Activated T-cell treated with anti-CD3 and anti-CD28 coated beads, Interleukin-2, amount 50 U/mL, for 4 hours (primary cell): ENCODE results near the gene DENND1A. TPM values are rescaled to one million over a fixed set of nuclear protein-coding genes. Genes with fewer than 3 reads are reported as not detected.
"Not testable (repeated sequence)": the region's sequence is repeated elsewhere in the genome, so short reads cannot be mapped to it uniquely, and the experiment has no call there.

Experiments used
- ATAC-seq, 2 donors: fragments of 200-7000 bp; cut with Tn5 transposase; one replicate each; pipeline ENCODE4 v1.10.0; 2021
- DNase-seq: peaks from one replicate; pipeline ENCODE4 v3.0.0-alpha.2; 2020
- H3K27me3 Mint-ChIP-seq: one replicate; pipeline ENCODE4 v1.8.0; 2021; ENCODE audit warnings: low read depth, mixed read lengths
- H3K36me3 Mint-ChIP-seq: one replicate; pipeline ENCODE4 v1.8.0; 2022; ENCODE audit warnings: mixed read lengths; ENCODE audit not compliant: insufficient read depth
- H3K4me1 Mint-ChIP-seq: one replicate; pipeline ENCODE4 v1.8.0; 2021; ENCODE audit warnings: low read depth, mixed read lengths
- H3K4me3 Mint-ChIP-seq: one replicate; pipeline ENCODE4 v1.8.0; 2021; ENCODE audit warnings: mild to moderate bottlenecking, moderate library complexity, mixed read lengths
- H3K9me3 Mint-ChIP-seq: one replicate; pipeline ENCODE4 v1.8.0; 2021; ENCODE audit warnings: mixed read lengths
- total RNA-seq, 3 donors: library from RNA; stranded (reverse); gene quantifications; one replicate each; pipeline ENCODE4 v1.2.1, GENCODE V29; 2021

Gene DENND1A
- total RNA-seq, 3 donors from 2014 or later = 15.5 to 21.7 (median 16.9) TPM

- no peak for ATAC-seq
- DNase-seq = no peak
Measured at GRCh38 chr9:123816817-123817472, 113.0 kb downstream of the DENND1A start.

GRCh38 chr9:123815856-123816255 lies 114.1 kb downstream of the DENND1A start:
- not testable (repeated sequence) for ATAC-seq, H3K4me3 Mint-ChIP-seq, H3K9me3 Mint-ChIP-seq, H3K36me3 Mint-ChIP-seq, H3K4me1 Mint-ChIP-seq, DNase-seq, H3K27me3 Mint-ChIP-seq

More at GRCh38 chr9:123816817-123817472, 113.0 kb downstream of the DENND1A start:
- Mint-ChIP-seq H3K27me3 (no peaks in the 10 kb centered on the region), H3K36me3 (peaks cover 2% of the 10 kb centered on the region), H3K9me3 (no peaks in the 10 kb centered on the region), H3K4me1 (no peaks in the 10 kb centered on the region), H3K4me3 (no peak overlapping the region)

GRCh38 chr9:123814496-123814895 lies 115.4 kb downstream of the DENND1A start:
- ATAC-seq (no peak), DNase-seq (no peak)
- no peak overlapping the region for H3K4me3 Mint-ChIP-seq
- H3K4me1 Mint-ChIP-seq = no peaks in the 10 kb centered on the region
- no peaks in the 10 kb centered on the region for H3K27me3 Mint-ChIP-seq
- H3K36me3 Mint-ChIP-seq = peaks cover 2% of the 10 kb centered on the region
- H3K9me3 Mint-ChIP-seq = no peaks in the 10 kb centered on the region

- H3K36me3 Mint-ChIP-seq = peaks cover 2% of the 10 kb centered on the region
- no peak overlapping the region for H3K4me3 Mint-ChIP-seq
- no peaks in the 10 kb centered on the region for H3K9me3 Mint-ChIP-seq
- no peaks in the 10 kb centered on the region for H3K4me1 Mint-ChIP-seq
- DNase-seq (no peak), ATAC-seq (no peak)
- no peaks in the 10 kb centered on the region for H3K27me3 Mint-ChIP-seq
Measured at GRCh38 chr9:123812984-123813383, 116.9 kb downstream of the DENND1A start.

- Mint-ChIP-seq H3K4me3 (no peak overlapping the region), H3K27me3 (no peaks in the 10 kb centered on the region), H3K9me3 (no peaks in the 10 kb centered on the region), H3K4me1 (no peaks in the 10 kb centered on the region), H3K36me3 (no peaks in the 10 kb centered on the region)
- ATAC-seq = no peak
- DNase-seq = no peak
Measured at GRCh38 chr9:123807251-123807650, 122.7 kb downstream of the DENND1A start.

GRCh38 chr9:123806829-123807228 lies 123.1 kb downstream of the DENND1A start:
- Mint-ChIP-seq H3K9me3 (no peaks in the 10 kb centered on the region), H3K4me3 (no peak overlapping the region), H3K4me1 (no peaks in the 10 kb centered on the region), H3K27me3 (no peaks in the 10 kb centered on the region), H3K36me3 (no peaks in the 10 kb centered on the region)
- ATAC-seq (no peak), DNase-seq (no peak)

GRCh38 chr9:123798195-123798594 lies 131.7 kb downstream of the DENND1A start:
- no peaks in the 10 kb centered on the region for H3K9me3 Mint-ChIP-seq
- H3K4me1 Mint-ChIP-seq = peaks cover 8% of the 10 kb centered on the region
- ATAC-seq (no peak), DNase-seq (no peak)
- no peaks in the 10 kb centered on the region for H3K27me3 Mint-ChIP-seq
- peaks cover 2% of the 10 kb centered on the region for H3K36me3 Mint-ChIP-seq
- H3K4me3 Mint-ChIP-seq = no peak overlapping the region

- peaks cover 8% of the 10 kb centered on the region for H3K4me1 Mint-ChIP-seq
- DNase-seq (no peak), ATAC-seq (no peak)
- no peak overlapping the region for H3K4me3 Mint-ChIP-seq
- H3K36me3 Mint-ChIP-seq = peaks cover 9% of the 10 kb centered on the region
- H3K9me3 Mint-ChIP-seq = no peaks in the 10 kb centered on the region
- no peaks in the 10 kb centered on the region for H3K27me3 Mint-ChIP-seq
Measured at GRCh38 chr9:123796618-123797484, 133.1 kb downstream of the DENND1A start.

GRCh38 chr9:123796094-123796493 lies 133.8 kb downstream of the DENND1A start:
- DNase-seq = no peak
- H3K9me3 Mint-ChIP-seq = no peaks in the 10 kb centered on the region
- no peak for ATAC-seq

GRCh38 chr9:123795336-123795735 lies 134.6 kb downstream of the DENND1A start:
- no peak overlapping the region for H3K4me3 Mint-ChIP-seq
- ATAC-seq (no peak), DNase-seq (no peak)
- H3K9me3 Mint-ChIP-seq = no peaks in the 10 kb centered on the region
- peaks cover 8% of the 10 kb centered on the region for H3K4me1 Mint-ChIP-seq
- H3K36me3 Mint-ChIP-seq = peaks cover 10% of the 10 kb centered on the region
- no peaks in the 10 kb centered on the region for H3K27me3 Mint-ChIP-seq

More at GRCh38 chr9:123796094-123796493, 133.8 kb downstream of the DENND1A start:
- no peaks in the 10 kb centered on the region for H3K27me3 Mint-ChIP-seq
- peaks cover 10% of the 10 kb centered on the region for H3K36me3 Mint-ChIP-seq
- H3K4me3 Mint-ChIP-seq = no peak overlapping the region
- H3K4me1 Mint-ChIP-seq = peaks cover 8% of the 10 kb centered on the region

GRCh38 chr9:123792501-123792900 lies 137.4 kb downstream of the DENND1A start:
- Mint-ChIP-seq H3K9me3 (no peaks in the 10 kb centered on the region), H3K4me1 (peaks cover 8% of the 10 kb centered on the region), H3K36me3 (peaks cover 17% of the 10 kb centered on the region), H3K27me3 (no peaks in the 10 kb centered on the region), H3K4me3 (no peak overlapping the region)
- no peak for ATAC-seq
- no peak for DNase-seq

- Mint-ChIP-seq H3K9me3 (no peaks in the 10 kb centered on the region), H3K4me1 (no peaks in the 10 kb centered on the region)
- no peak for DNase-seq
Measured at GRCh38 chr9:123789554-123790292, 140.2 kb downstream of the DENND1A start.

GRCh38 chr9:123787416-123787815 lies 142.5 kb downstream of the DENND1A start:
- Mint-ChIP-seq H3K4me1 (no peaks in the 10 kb centered on the region), H3K36me3 (peaks cover 19% of the 10 kb centered on the region), H3K4me3 (no peak overlapping the region), H3K27me3 (no peaks in the 10 kb centered on the region), H3K9me3 (no peaks in the 10 kb centered on the region)
- ATAC-seq (no peak), DNase-seq (no peak)

More at GRCh38 chr9:123789554-123790292, 140.2 kb downstream of the DENND1A start:
- peaks cover 17% of the 10 kb centered on the region for H3K36me3 Mint-ChIP-seq
- H3K27me3 Mint-ChIP-seq = no peaks in the 10 kb centered on the region
- no peak overlapping the region for H3K4me3 Mint-ChIP-seq
- ATAC-seq = no peak

GRCh38 chr9:123784518-123784917 lies 145.4 kb downstream of the DENND1A start:
- H3K9me3 Mint-ChIP-seq = no peaks in the 10 kb centered on the region
- peaks cover 12% of the 10 kb centered on the region for H3K36me3 Mint-ChIP-seq
- no peaks in the 10 kb centered on the region for H3K4me1 Mint-ChIP-seq
- DNase-seq = no peak
- H3K27me3 Mint-ChIP-seq = no peaks in the 10 kb centered on the region
- H3K4me3 Mint-ChIP-seq = no peak overlapping the region
- ATAC-seq = no peak
